Heart left ventricle (tissue), 16 donors: ENCODE data around the gene C5orf22. TPM values are rescaled to one million over a fixed set of nuclear protein-coding genes. Genes with fewer than 3 reads are reported as not detected.
A peak's percentile ranks its signal among the peaks of the same experiment; 100 is the strongest.
"Not testable (repeated sequence)": the region's sequence is repeated elsewhere in the genome, so short reads cannot be mapped to it uniquely, and the experiment has no call there.

Experiments
- ATAC-seq, 4 donors: fragments of 200-7000 bp; cut with Tn5 transposase; one replicate each; pipeline ENCODE4 v1.9.1; 2020 to 2022; ENCODE audit warnings: moderate library complexity in 4 of 4, mild to moderate bottlenecking in 3 of 4, moderate number of reproducible peaks in 1 of 4
- DNase-seq, 5 donors: peaks; one replicate each; pipeline ENCODE4 v3.0.0-alpha.2; 2020
- H3K27ac ChIP-seq, 12 donors: fragments of 200-600 bp; sonication (generic) in 4 of 12; one replicate each; pipeline versions ENCODE4 v1.5.0 to v1.8.0; 2016 to 2022; ENCODE audit warnings: mild to moderate bottlenecking in 2 of 12
- H3K27me3 ChIP-seq, 9 donors: fragments of 200-600 bp; sonication (generic) in 2 of 9; one replicate each; pipeline versions ENCODE4 v1.5.1 to v1.8.0; 2016 to 2022; ENCODE audit warnings: mild to moderate bottlenecking in 3 of 9
- H3K36me3 ChIP-seq, 9 donors: fragments of 200-600 bp; sonication (generic) in 2 of 9; one replicate each; pipeline versions ENCODE4 v1.5.0 to v1.8.0; 2018 to 2022; ENCODE audit warnings: mild to moderate bottlenecking in 2 of 9
- H3K4me1 ChIP-seq, 12 donors: fragments of 200-600 bp; sonication (generic) in 4 of 12; one replicate each; pipeline versions ENCODE4 v1.5.0 to v1.8.0; 2016 to 2022; ENCODE audit warnings: mild to moderate bottlenecking in 3 of 12
- H3K4me3 ChIP-seq, 12 donors: fragments of 200-600 bp; sonication (generic) in 4 of 12; one replicate each; pipeline versions ENCODE4 v1.5.0 to v1.8.0; 2017 to 2022; ENCODE audit warnings: mild to moderate bottlenecking in 9 of 12, moderate library complexity in 4 of 12
- H3K9me3 ChIP-seq, 12 donors: fragments of 200-600 bp; sonication (generic) in 4 of 12; one replicate each; pipeline versions ENCODE4 v1.5.0 to v1.8.0; 2016 to 2022; ENCODE audit warnings: mild to moderate bottlenecking in 1 of 12
- CTCF ChIP-seq, 12 donors: fragments of 200-600 bp; sonication (generic) in 4 of 12; IDR thresholded peaks; one replicate each; pipeline versions ENCODE4 v1.5.0 to v1.8.0; 2018 to 2022; ENCODE audit warnings: antibody characterized with exemption in 12 of 12, mild to moderate bottlenecking in 5 of 12
- POLR2A ChIP-seq, 2 donors: fragments of 450-650 bp; IDR thresholded peaks; one replicate each; pipeline ENCODE4 v1.6.1; 2017; ENCODE audit warnings: antibody characterized with exemption in 2 of 2, mild to moderate bottlenecking in 2 of 2, moderate library complexity in 2 of 2
- WGBS, 4 donors: extraction: QIAGEN DNeasy Blood & Tissue Kit in 2 of 4; methylation state at CpG; one replicate each; pipeline versions ENCODE4 v1.1.5 to v1.1.7; 2013 to 2018; 5-methylcytosine and 5-hydroxymethylcytosine counted together
- intact Hi-C, 10 donors: fragments of 100-400 bp; cut with DNase I; formaldehyde crosslinking; loops; one replicate each; pipeline versions ENCODE4 v1.11.1 to v1.14.2; 2022
- polyA plus RNA-seq, 2 donors: library from polyadenylated mRNA; stranded (reverse); fragments of 200-250 nt; gene quantifications; one replicate each; pipeline ENCODE4 v1.2.3, GENCODE V29; 2013
- total RNA-seq, 9 donors: library from RNA; depleted of rRNA in 2 of 9; stranded (reverse); fragments of >200 nt in 2 of 9; fragmentation: NEBNext Ultra II Directional in 3 of 9; extraction: Animal tissue kit (Norgen Biotek cat#: 25700) in 3 of 9; gene quantifications; one replicate each; pipeline versions ENCODE4 v1.1.0 to v1.2.4, GENCODE V29; 2016 to 2023
- donor health status: ischemic (EF 13 %, LVEDD 7.1; RV severe dilation, severe dysfunction).
- donor health status: healthy with polysubstance abuse.
- donor health status: DM: no; HTN: yes; CAD: no.
- donor health status: DM: no; HTN: no; CAD: no.
- donor health status: ischemic (EF 25% LVEDD 6.9; RV normal size, moderate dysfunction).
- donor health status: ischemic (EF 25% LVEDD 5.7; RV mildly dilated, moderate dysfunction).
- donor health status: healthy.
- donor health status: DM: yes; HTN: yes; CAD: no.
- donor health status: ischemic (EF 35%, LVEDD 5.7; RV mildly dilated, moderate dysfunction).
- donor health status: nonischemic (EF 11% LVEDD 7.7; RV severe dilation, severe dysfunction).
- donor health status: DM: yes; HTN: yes; CAD: no.
- donor health status: PGD.
- donor health status: ischemic (EF 29% LVEDD 5.4; RV normal size, mild dysfunction).
- donor health status: nonischemic (EF 23%, LVEDD 6.1; RV moderate dilation, normal function).

C5orf22 gene
- total and polyA plus RNA-seq, 11 donors: 8.5 to 28.9 (median 25.1) TPM

- no peak for DNase-seq
- ATAC-seq: no peak
- Histone ChIP-seq H3K36me3 (peaks cover 0 to 60% (median 57%) of the 10 kb centered on the region in 9 donors), H3K27me3 (no peaks in the 10 kb centered on the region), H3K27ac (no peak overlapping the region), H3K9me3 (no peaks in the 10 kb centered on the region), H3K4me1 (no peaks in the 10 kb centered on the region), H3K4me3 (no peak overlapping the region)
- intact Hi-C loops: loop anchor here in 1 of 10 donors (5.0 kb wide), 1 partner anchor 94 kb away; no protein-coding TSS in a partner anchor
- 87 to 97% (median 92%) methylated on average over 3 of the region's 3 CpGs for WGBS, 4 donors
- TF ChIP-seq POLR2A (IDR thresholded peaks at IDR 0.05) (no peak), CTCF (IDR thresholded peaks at IDR 0.05) (no peak)
These were observed 24.4 kb downstream of the C5orf22 start for GRCh38 chr5:31556461-31556860.

GRCh38 chr5:31559942-31560341 lies 27.8 kb downstream of the C5orf22 start:
- Histone ChIP-seq H3K4me1 (peaks cover 0 to 18% (median 2%) of the 10 kb centered on the region in 12 donors), H3K9me3 (no peaks in the 10 kb centered on the region), H3K36me3 (peaks cover 0 to 25% (median 22%) of the 10 kb centered on the region in 9 donors), H3K4me3 (no peak overlapping the region), H3K27me3 (no peaks in the 10 kb centered on the region), H3K27ac (no peak overlapping the region)
- ATAC-seq: no peak
- no peak for DNase-seq
- no peak for TF ChIP-seq CTCF (IDR thresholded peaks at IDR 0.05)
- no peak for TF ChIP-seq POLR2A (IDR thresholded peaks at IDR 0.05)
- intact Hi-C loops: loop anchor here in 1 of 10 donors (5.0 kb wide), 1 partner anchor 98 kb away; no protein-coding TSS in a partner anchor
- WGBS, 4 donors: 96 to 98% (median 97%) methylated on average over 3 of the region's 3 CpGs

GRCh38 chr5:31561946-31562345 lies 29.8 kb downstream of the C5orf22 start:
- no peaks in the 10 kb centered on the region for H3K9me3 ChIP-seq
- peaks cover 0 to 18% (median 2%) of the 10 kb centered on the region in 12 donors for H3K4me1 ChIP-seq
- 30 to 54% (median 48%) methylated on average over 1 of the region's 1 CpG for WGBS, 4 donors
- ATAC-seq (peak in 1 of 4 donors; percentile 31), DNase-seq (no peak)
- no peaks in the 10 kb centered on the region for H3K27me3 ChIP-seq
- TF ChIP-seq POLR2A (IDR thresholded peaks at IDR 0.05) (no peak), CTCF (IDR thresholded peaks at IDR 0.05) (no peak)
- H3K36me3 ChIP-seq: peaks cover 0 to 6% (median 3%) of the 10 kb centered on the region in 9 donors
- no peak overlapping the region for H3K4me3 ChIP-seq
- intact Hi-C loops: no loop called here
- H3K27ac ChIP-seq: no peak overlapping the region

GRCh38 chr5:31563216-31563615 lies 31.1 kb downstream of the C5orf22 start:
- H3K9me3 ChIP-seq: no peaks in the 10 kb centered on the region
- no peaks in the 10 kb centered on the region for H3K27me3 ChIP-seq
- H3K4me3 ChIP-seq: no peak overlapping the region
- no peak overlapping the region for H3K27ac ChIP-seq
- ATAC-seq: peak in 1 of 4 donors; percentile 62
- intact Hi-C loops: no loop called here
- no peak for DNase-seq
- H3K36me3 ChIP-seq: no peaks in the 10 kb centered on the region
- TF ChIP-seq CTCF (IDR thresholded peaks at IDR 0.05): no peak
- no peak for TF ChIP-seq POLR2A (IDR thresholded peaks at IDR 0.05)
- 44 to 52% (median 48%) methylated on average over 4 of the region's 4 CpGs for WGBS, 4 donors
- H3K4me1 ChIP-seq: peaks cover 0 to 18% (median 2%) of the 10 kb centered on the region in 12 donors

GRCh38 chr5:31566362-31566761 lies 34.3 kb downstream of the C5orf22 start:
- H3K27me3 ChIP-seq, H3K27ac ChIP-seq, DNase-seq, intact Hi-C loops, H3K36me3 ChIP-seq, H3K9me3 ChIP-seq, ATAC-seq, H3K4me3 ChIP-seq: not testable (repeated sequence)
- peaks cover 0 to 18% (median 2%) of the 10 kb centered on the region in 12 donors for H3K4me1 ChIP-seq
- 91 to 96% (median 92%) methylated on average over 3 of the region's 3 CpGs for WGBS, 4 donors
